Upper lobe of right lung (tissue), 1 donor: ENCODE measurements around the gene NUDT7. TPM values are rescaled to one million over a fixed set of nuclear protein-coding genes. Genes with fewer than 3 reads are reported as not detected.

Experiments
- ATAC-seq: fragments of 200-7000 bp; cut with Tn5 transposase; one replicate; pipeline ENCODE4 v1.9.1; 2020; ENCODE audit warnings: mild to moderate bottlenecking, moderate library complexity
- DNase-seq: peaks from one replicate; pipeline ENCODE4 v3.0.0-alpha.2; 2020
- H3K27ac ChIP-seq: fragments of 200-600 bp; one replicate; pipeline ENCODE4 v1.8.0; 2022
- H3K27me3 ChIP-seq: fragments of 200-600 bp; one replicate; pipeline ENCODE4 v1.8.0; 2022; ENCODE audit warnings: mild to moderate bottlenecking
- H3K36me3 ChIP-seq: fragments of 200-600 bp; one replicate; pipeline ENCODE4 v1.8.0; 2022
- H3K4me1 ChIP-seq: fragments of 200-600 bp; one replicate; pipeline ENCODE4 v1.8.0; 2022
- H3K4me3 ChIP-seq: fragments of 200-600 bp; one replicate; pipeline ENCODE4 v1.8.0; 2022; ENCODE audit warnings: mild to moderate bottlenecking
- H3K9me3 ChIP-seq: fragments of 200-600 bp; one replicate; pipeline ENCODE4 v1.8.0; 2022
- intact Hi-C: fragments of 100-400 bp; cut with DNase I; formaldehyde crosslinking; loops from one replicate; pipeline ENCODE4 v1.11.0; 2022
- total RNA-seq: library from RNA; stranded (reverse); fragmentation: NEBNext Ultra II Directional; extraction: Animal tissue kit (Norgen Biotek cat#: 25700); gene quantifications from one replicate; pipeline ENCODE4 v1.2.1, GENCODE V29; 2021
- TF ChIP-seq, protein P1 (sequence below): fragments of 200-600 bp; IDR thresholded peaks from one replicate; pipeline ENCODE4 v1.8.0; 2022; ENCODE audit warnings: antibody characterized with exemption
- donor health status: DM: no; HTN: yes; CAD: no; lungs with severe emphysema.

The NUDT7 gene
- total RNA-seq, 1 donor from 2014 or later: 7.2 TPM

DNA sequence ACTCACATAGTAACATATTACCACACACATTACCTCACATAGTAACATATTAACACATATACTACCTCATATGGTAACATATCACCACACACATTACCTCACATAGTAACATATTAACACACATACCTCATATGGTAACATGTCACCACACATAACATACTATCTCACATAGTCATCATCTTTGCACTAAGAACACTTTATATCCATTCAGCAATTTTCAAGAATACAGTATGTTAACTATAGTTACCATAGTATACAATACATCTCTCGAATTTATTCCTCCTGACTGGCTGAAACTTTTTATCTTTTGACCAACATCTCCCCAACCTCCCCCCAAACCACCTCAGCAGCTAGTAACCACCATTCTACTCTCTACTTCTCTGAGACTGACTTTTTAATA lies 7.6 kb downstream of the NUDT7 start:
- H3K4me1 ChIP-seq: no peaks in the 10 kb centered on the region
- H3K36me3 ChIP-seq: peaks cover 7% of the 10 kb centered on the region
- ATAC-seq: no peak
- H3K4me3 ChIP-seq: no peak overlapping the region
- DNase-seq: no peak
- no peaks in the 10 kb centered on the region for H3K9me3 ChIP-seq
- intact Hi-C loops: no loop called here
- TF ChIP-seq, protein P1, sequence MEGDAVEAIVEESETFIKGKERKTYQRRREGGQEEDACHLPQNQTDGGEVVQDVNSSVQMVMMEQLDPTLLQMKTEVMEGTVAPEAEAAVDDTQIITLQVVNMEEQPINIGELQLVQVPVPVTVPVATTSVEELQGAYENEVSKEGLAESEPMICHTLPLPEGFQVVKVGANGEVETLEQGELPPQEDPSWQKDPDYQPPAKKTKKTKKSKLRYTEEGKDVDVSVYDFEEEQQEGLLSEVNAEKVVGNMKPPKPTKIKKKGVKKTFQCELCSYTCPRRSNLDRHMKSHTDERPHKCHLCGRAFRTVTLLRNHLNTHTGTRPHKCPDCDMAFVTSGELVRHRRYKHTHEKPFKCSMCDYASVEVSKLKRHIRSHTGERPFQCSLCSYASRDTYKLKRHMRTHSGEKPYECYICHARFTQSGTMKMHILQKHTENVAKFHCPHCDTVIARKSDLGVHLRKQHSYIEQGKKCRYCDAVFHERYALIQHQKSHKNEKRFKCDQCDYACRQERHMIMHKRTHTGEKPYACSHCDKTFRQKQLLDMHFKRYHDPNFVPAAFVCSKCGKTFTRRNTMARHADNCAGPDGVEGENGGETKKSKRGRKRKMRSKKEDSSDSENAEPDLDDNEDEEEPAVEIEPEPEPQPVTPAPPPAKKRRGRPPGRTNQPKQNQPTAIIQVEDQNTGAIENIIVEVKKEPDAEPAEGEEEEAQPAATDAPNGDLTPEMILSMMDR: no peak
- no peak overlapping the region for H3K27ac ChIP-seq
- no peaks in the 10 kb centered on the region for H3K27me3 ChIP-seq

GRCh38 chr16:77732241-77732946 lies 10.1 kb downstream of the NUDT7 start:
- TF ChIP-seq, protein P1: no peak

DNA sequence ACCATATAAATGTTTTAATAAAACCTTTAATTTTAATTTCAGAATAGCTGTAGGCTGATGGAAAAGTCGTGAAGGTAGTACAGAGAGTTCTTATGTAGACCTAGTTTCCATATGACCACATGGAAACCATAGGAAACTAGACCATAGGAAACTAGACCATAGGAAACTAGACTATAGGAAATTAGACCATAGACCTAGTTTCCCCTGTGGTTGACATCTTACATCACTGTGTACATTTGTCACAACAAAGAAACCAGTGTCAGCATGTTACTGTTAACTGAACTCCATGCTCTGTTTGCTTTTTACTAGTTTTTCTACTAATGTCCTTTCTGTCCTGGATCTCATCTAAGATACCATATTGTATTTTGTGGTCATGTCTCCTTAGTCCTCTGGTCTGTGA lies 14.6 kb downstream of the NUDT7 start:
- no peaks in the 10 kb centered on the region for H3K36me3 ChIP-seq
- H3K27me3 ChIP-seq: no peaks in the 10 kb centered on the region
- H3K4me3 ChIP-seq: no peak overlapping the region
- H3K4me1 ChIP-seq: no peaks in the 10 kb centered on the region
- H3K27ac ChIP-seq: no peak overlapping the region
- DNase-seq: no peak
- H3K9me3 ChIP-seq: no peaks in the 10 kb centered on the region
- ATAC-seq: no peak
- intact Hi-C loops: no loop called here
- TF ChIP-seq, protein P1: no peak

More at GRCh38 chr16:77732241-77732946, 10.1 kb downstream of the NUDT7 start:
- ATAC-seq (no peak), DNase-seq (no peak)
- no peaks in the 10 kb centered on the region for H3K4me1 ChIP-seq
- no peak overlapping the region for H3K27ac ChIP-seq
- no peaks in the 10 kb centered on the region for H3K9me3 ChIP-seq
- no peaks in the 10 kb centered on the region for H3K27me3 ChIP-seq
- peaks cover 7% of the 10 kb centered on the region for H3K36me3 ChIP-seq
- intact Hi-C loops: no loop called here
- no peak overlapping the region for H3K4me3 ChIP-seq

- Histone ChIP-seq H3K27ac (no peak overlapping the region), H3K27me3 (no peaks in the 10 kb centered on the region), H3K9me3 (no peaks in the 10 kb centered on the region), H3K4me1 (no peaks in the 10 kb centered on the region), H3K36me3 (no peaks in the 10 kb centered on the region), H3K4me3 (no peak overlapping the region)
- TF ChIP-seq, protein P1: no peak
- ATAC-seq (no peak), DNase-seq (no peak)
- intact Hi-C loops: no loop called here
These were observed 16.6 kb downstream of the NUDT7 start for GRCh38 chr16:77738706-77739558.

GRCh38 chr16:77739559-77739892 lies 17.2 kb downstream of the NUDT7 start:
- no peaks in the 10 kb centered on the region for H3K27me3 ChIP-seq
- ATAC-seq (no peak), DNase-seq (no peak)
- H3K4me1 ChIP-seq: no peaks in the 10 kb centered on the region
- no peaks in the 10 kb centered on the region for H3K9me3 ChIP-seq
- H3K27ac ChIP-seq: no peak overlapping the region
- no peaks in the 10 kb centered on the region for H3K36me3 ChIP-seq
- intact Hi-C loops: no loop called here
- TF ChIP-seq, protein P1: no peak
- no peak overlapping the region for H3K4me3 ChIP-seq
